Measurements from ENCODE around the gene NATD1.

NATD1 gene

DNA sequence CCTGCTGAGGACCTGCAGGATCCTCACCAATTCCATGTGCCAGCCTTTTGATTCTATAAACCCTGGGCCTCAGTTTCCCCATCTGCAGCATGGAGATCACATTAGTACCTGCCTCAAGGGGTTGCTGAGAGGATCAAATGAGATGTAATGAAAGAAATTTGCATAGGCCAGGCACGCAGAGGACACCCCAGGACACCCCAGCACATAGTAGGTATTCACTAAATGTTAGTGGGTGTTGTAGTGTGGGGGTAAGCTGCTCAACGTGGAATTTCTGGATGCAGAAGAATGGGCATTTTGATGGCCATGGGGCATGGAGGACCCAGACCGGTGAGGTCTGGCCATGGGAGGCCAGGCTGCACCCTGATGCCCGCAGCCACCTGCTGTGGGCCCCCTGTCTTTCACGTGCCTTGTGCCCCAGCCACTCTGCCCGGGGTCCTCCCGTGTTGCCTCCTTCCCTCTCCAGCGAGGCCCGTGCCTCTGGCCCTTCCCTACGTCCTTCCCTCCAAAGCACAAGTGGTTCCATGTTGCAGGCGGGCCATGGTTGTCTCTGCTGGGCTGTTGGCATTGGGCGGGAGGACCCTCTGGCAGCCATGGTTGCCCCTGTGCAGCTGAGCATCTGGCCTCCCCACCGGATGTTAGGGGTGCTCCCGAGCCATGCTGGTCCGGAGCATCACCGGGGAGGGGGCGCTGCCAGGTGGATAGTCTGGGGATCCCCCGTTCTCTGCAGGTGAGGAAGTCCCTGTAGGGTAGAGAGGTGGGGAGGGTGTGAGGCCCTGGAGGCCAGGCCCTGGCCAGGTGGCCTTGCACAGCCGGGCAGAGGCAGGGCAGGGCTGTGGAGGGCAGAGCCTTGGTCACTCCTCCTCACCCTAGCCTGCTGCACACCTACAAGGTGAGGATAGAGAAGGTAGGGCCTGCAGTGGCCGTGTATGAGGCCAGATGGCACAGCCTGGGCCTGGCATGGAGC lies 39.9 kb upstream of the NATD1 start:
- TF ChIP-seq NFIC (IDR thresholded peaks at IDR 0.05) (no peak), CREB1 (IDR thresholded peaks at IDR 0.05; ENCODE audit: low read depth) (no peak), TEAD4 (IDR thresholded peaks at IDR 0.05) (no peak), YY1 (IDR thresholded peaks at IDR 0.05; ENCODE audit: low read depth) (no peak), CEBPB (IDR thresholded peaks at IDR 0.05) (no peak), TCF12 (IDR thresholded peaks at IDR 0.05; ENCODE audit: low read depth) (no peak), TAF1 (IDR thresholded peaks at IDR 0.05; ENCODE audit: low read depth) (no peak), EGR1 (IDR thresholded peaks at IDR 0.05) (no peak)
- TF ChIP-seq, protein P1, sequence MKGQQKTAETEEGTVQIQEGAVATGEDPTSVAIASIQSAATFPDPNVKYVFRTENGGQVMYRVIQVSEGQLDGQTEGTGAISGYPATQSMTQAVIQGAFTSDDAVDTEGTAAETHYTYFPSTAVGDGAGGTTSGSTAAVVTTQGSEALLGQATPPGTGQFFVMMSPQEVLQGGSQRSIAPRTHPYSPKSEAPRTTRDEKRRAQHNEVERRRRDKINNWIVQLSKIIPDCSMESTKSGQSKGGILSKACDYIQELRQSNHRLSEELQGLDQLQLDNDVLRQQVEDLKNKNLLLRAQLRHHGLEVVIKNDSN (IDR thresholded peaks at IDR 0.05), result no peak
- TF ChIP-seq, protein P2, sequence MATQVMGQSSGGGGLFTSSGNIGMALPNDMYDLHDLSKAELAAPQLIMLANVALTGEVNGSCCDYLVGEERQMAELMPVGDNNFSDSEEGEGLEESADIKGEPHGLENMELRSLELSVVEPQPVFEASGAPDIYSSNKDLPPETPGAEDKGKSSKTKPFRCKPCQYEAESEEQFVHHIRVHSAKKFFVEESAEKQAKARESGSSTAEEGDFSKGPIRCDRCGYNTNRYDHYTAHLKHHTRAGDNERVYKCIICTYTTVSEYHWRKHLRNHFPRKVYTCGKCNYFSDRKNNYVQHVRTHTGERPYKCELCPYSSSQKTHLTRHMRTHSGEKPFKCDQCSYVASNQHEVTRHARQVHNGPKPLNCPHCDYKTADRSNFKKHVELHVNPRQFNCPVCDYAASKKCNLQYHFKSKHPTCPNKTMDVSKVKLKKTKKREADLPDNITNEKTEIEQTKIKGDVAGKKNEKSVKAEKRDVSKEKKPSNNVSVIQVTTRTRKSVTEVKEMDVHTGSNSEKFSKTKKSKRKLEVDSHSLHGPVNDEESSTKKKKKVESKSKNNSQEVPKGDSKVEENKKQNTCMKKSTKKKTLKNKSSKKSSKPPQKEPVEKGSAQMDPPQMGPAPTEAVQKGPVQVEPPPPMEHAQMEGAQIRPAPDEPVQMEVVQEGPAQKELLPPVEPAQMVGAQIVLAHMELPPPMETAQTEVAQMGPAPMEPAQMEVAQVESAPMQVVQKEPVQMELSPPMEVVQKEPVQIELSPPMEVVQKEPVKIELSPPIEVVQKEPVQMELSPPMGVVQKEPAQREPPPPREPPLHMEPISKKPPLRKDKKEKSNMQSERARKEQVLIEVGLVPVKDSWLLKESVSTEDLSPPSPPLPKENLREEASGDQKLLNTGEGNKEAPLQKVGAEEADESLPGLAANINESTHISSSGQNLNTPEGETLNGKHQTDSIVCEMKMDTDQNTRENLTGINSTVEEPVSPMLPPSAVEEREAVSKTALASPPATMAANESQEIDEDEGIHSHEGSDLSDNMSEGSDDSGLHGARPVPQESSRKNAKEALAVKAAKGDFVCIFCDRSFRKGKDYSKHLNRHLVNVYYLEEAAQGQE (IDR thresholded peaks at IDR 0.05; ENCODE audit: low read depth), result no peak

DNA sequence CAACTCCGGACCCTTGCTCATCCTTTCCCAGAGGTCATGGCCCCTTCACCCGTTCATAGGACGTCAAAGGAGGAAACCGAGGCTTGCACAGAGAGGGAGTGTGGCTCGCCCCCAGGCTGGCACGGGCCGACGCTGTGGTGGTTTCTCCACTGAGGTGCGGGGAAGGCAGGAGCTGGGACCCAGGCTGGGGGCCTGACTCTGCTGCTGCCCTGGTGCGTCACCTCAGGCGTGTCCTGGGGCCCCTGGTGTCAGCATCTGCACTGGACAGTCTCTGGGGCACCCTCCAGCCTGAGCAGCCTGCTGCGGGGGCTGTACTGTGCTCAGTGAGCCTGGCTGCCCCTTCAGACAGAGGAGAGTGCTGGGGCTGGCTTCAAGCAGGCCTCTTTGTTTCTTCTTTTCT lies 38.7 kb upstream of the NATD1 start:
- TF ChIP-seq EP300 (IDR thresholded peaks at IDR 0.05; ENCODE audit: borderline replicate concordance) (no peak), FOXM1 (IDR thresholded peaks at IDR 0.05; ENCODE audit: borderline replicate concordance, low read depth) (no peak), CREB1 (IDR thresholded peaks at IDR 0.05; ENCODE audit: low read depth) (no peak)
- TF ChIP-seq, protein P3, sequence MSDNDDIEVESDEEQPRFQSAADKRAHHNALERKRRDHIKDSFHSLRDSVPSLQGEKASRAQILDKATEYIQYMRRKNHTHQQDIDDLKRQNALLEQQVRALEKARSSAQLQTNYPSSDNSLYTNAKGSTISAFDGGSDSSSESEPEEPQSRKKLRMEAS (IDR thresholded peaks at IDR 0.05), result no peak

DNA sequence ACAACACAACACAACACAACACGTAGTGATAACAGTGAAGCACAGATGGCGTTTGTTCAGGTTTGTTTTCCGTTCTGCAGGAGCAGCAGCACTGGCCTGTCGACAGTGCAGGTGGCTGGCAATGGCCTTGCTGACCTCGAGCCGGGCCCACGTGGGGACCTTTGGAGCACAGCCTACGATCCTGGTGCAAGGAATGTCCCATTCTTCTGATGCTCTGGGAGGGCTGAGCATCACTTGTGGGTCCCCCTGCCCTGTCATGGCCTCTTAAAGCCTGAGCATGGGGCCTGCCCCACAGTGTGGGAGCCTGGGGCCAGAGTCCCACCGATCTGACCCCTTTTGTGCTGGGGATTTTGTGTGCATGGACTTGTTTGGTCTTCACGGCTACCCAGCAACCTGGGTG lies 38.1 kb upstream of the NATD1 start:
- TF ChIP-seq FOXM1 (IDR thresholded peaks at IDR 0.05; ENCODE audit: borderline replicate concordance, low read depth) (no peak), EP300 (IDR thresholded peaks at IDR 0.05; ENCODE audit: borderline replicate concordance) (no peak), NFIC (IDR thresholded peaks at IDR 0.05) (no peak), TAF1 (IDR thresholded peaks at IDR 0.05; ENCODE audit: low read depth) (no peak), TEAD4 (IDR thresholded peaks at IDR 0.05) (no peak), CREB1 (IDR thresholded peaks at IDR 0.05; ENCODE audit: low read depth) (no peak), ZBTB7A (IDR thresholded peaks at IDR 0.05; ENCODE audit: low read depth) (no peak)
- TF ChIP-seq, protein P2 (IDR thresholded peaks at IDR 0.05; ENCODE audit: low read depth), result no peak
- TF ChIP-seq, protein P1 (IDR thresholded peaks at IDR 0.05), result no peak

- no peak for TF ChIP-seq RAD21 (IDR thresholded peaks at IDR 0.05; ENCODE audit: low read depth)
- no peak for TF ChIP-seq YY1 (IDR thresholded peaks at IDR 0.05; ENCODE audit: low read depth)
- TF ChIP-seq TCF12 (IDR thresholded peaks at IDR 0.05; ENCODE audit: low read depth), result no peak
- no peak for TF ChIP-seq ZBTB7A (IDR thresholded peaks at IDR 0.05; ENCODE audit: low read depth)
- TF ChIP-seq, protein P1 (IDR thresholded peaks at IDR 0.05), result no peak
- no peak for TF ChIP-seq CEBPB (IDR thresholded peaks at IDR 0.05)
- TF ChIP-seq FOXM1 (IDR thresholded peaks at IDR 0.05; ENCODE audit: borderline replicate concordance, low read depth), result no peak
- TF ChIP-seq EGR1 (IDR thresholded peaks at IDR 0.05), result no peak
- TF ChIP-seq NFIC (IDR thresholded peaks at IDR 0.05), result no peak
- TF ChIP-seq, protein P2 (IDR thresholded peaks at IDR 0.05; ENCODE audit: low read depth), result no peak
- TF ChIP-seq, protein P3 (IDR thresholded peaks at IDR 0.05), result no peak
- no peak for TF ChIP-seq CREB1 (IDR thresholded peaks at IDR 0.05; ENCODE audit: low read depth)
- TF ChIP-seq EP300 (IDR thresholded peaks at IDR 0.05; ENCODE audit: borderline replicate concordance), result no peak
- TF ChIP-seq TEAD4 (IDR thresholded peaks at IDR 0.05), result no peak
- no peak for TF ChIP-seq TAF1 (IDR thresholded peaks at IDR 0.05; ENCODE audit: low read depth)
These were observed 36.8 kb upstream of the NATD1 start for GRCh38 chr17:21289902-21290571.

Measured in Ishikawa (cell line).